ENCODE data around the gene PPP1R12B. TPM values are rescaled to one million over a fixed set of nuclear protein-coding genes. Genes with fewer than 3 reads are reported as not detected.
"Not testable (repeated sequence)": the region's sequence is repeated elsewhere in the genome, so short reads cannot be mapped to it uniquely, and the experiment has no call there.

Gene PPP1R12B
- total and polyA plus RNA-seq, 4 donors, result 6.0 to 122 (median 22.0) TPM

- H3K9ac ChIP-seq (ENCODE audit: insufficient read depth in 1 of 2, low read length in 2 of 2), result no peak overlapping the region
- no peak overlapping the region for H3K27ac ChIP-seq (ENCODE audit: low read depth in 1 of 2, low read length in 1 of 2)
- TF ChIP-seq CTCF (IDR thresholded peaks at IDR 0.05; ENCODE audit: control extremely low read depth, extremely low read depth), result no peak
- DNase-seq (no peak), ATAC-seq (ENCODE audit: insufficient read depth, low FRiP score) (no peak)
- H3K9me3 ChIP-seq (ENCODE audit: control insufficient read depth in 4 of 4, insufficient read depth in 3 of 4, low read length in 3 of 4), result no peaks in the 10 kb centered on the region
- no peaks in the 10 kb centered on the region for H3K27me3 ChIP-seq (ENCODE audit: control insufficient read depth in 3 of 3, insufficient read depth in 3 of 3, low read length in 2 of 3)
- 63 to 67% methylated on average over 4 of the region's 4 CpGs for WGBS, 2 donors
- no peak overlapping the region for H3K4me3 ChIP-seq
- peaks cover 0 to 6% (median 0%) of the 10 kb centered on the region in 5 donors for H3K4me1 ChIP-seq (ENCODE audit: control insufficient read depth in 5 of 5, insufficient read depth in 5 of 5, low read length in 5 of 5)
- H3K36me3 ChIP-seq (ENCODE audit: control insufficient read depth in 4 of 4, insufficient read depth in 4 of 4, low read length in 4 of 4), result no peaks in the 10 kb centered on the region
Observed at GRCh38 chr1:202365092-202365815, 16.8 kb downstream of the PPP1R12B start.

GRCh38 chr1:202367271-202367670, 18.8 kb downstream of the PPP1R12B start:
- DNase-seq (no peak), ATAC-seq (ENCODE audit: insufficient read depth, low FRiP score) (no peak)
- no peak overlapping the region for H3K27ac ChIP-seq (ENCODE audit: low read depth in 1 of 2, low read length in 1 of 2)
- TF ChIP-seq CTCF (IDR thresholded peaks at IDR 0.05; ENCODE audit: control extremely low read depth, extremely low read depth), result no peak
- H3K27me3 ChIP-seq (ENCODE audit: control insufficient read depth in 3 of 3, insufficient read depth in 3 of 3, low read length in 2 of 3), result no peaks in the 10 kb centered on the region
- 96 to 100% methylated on average over 1 of the region's 1 CpG for WGBS, 2 donors
- no peak overlapping the region for H3K9ac ChIP-seq (ENCODE audit: insufficient read depth in 1 of 2, low read length in 2 of 2)
- H3K4me3 ChIP-seq, result no peak overlapping the region
- peaks cover 0 to 5% (median 0%) of the 10 kb centered on the region in 5 donors for H3K4me1 ChIP-seq (ENCODE audit: control insufficient read depth in 5 of 5, insufficient read depth in 5 of 5, low read length in 5 of 5)
- H3K36me3 ChIP-seq (ENCODE audit: control insufficient read depth in 4 of 4, insufficient read depth in 4 of 4, low read length in 4 of 4), result no peaks in the 10 kb centered on the region
- H3K9me3 ChIP-seq (ENCODE audit: control insufficient read depth in 4 of 4, insufficient read depth in 3 of 4, low read length in 3 of 4), result no peaks in the 10 kb centered on the region

- not testable (repeated sequence) for H3K27ac ChIP-seq (ENCODE audit: low read depth in 1 of 2, low read length in 1 of 2); H3K9me3 ChIP-seq (ENCODE audit: control insufficient read depth in 4 of 4, insufficient read depth in 3 of 4, low read length in 3 of 4); DNase-seq; H3K9ac ChIP-seq (ENCODE audit: insufficient read depth in 1 of 2, low read length in 2 of 2); H3K4me1 ChIP-seq (ENCODE audit: control insufficient read depth in 5 of 5, insufficient read depth in 5 of 5, low read length in 5 of 5); H3K36me3 ChIP-seq (ENCODE audit: control insufficient read depth in 4 of 4, insufficient read depth in 4 of 4, low read length in 4 of 4); H3K4me3 ChIP-seq; ATAC-seq (ENCODE audit: insufficient read depth, low FRiP score); H3K27me3 ChIP-seq (ENCODE audit: control insufficient read depth in 3 of 3, insufficient read depth in 3 of 3, low read length in 2 of 3)
- 94 to 97% methylated on average over 4 of the region's 4 CpGs for WGBS, 2 donors
Observed at GRCh38 chr1:202370906-202371305, 22.4 kb downstream of the PPP1R12B start.

- Histone ChIP-seq H3K27ac (ENCODE audit: low read depth in 1 of 2, low read length in 1 of 2) (no peak overlapping the region), H3K4me3 (no peak overlapping the region), H3K9ac (ENCODE audit: insufficient read depth in 1 of 2, low read length in 2 of 2) (no peak overlapping the region), H3K9me3 (ENCODE audit: control insufficient read depth in 4 of 4, insufficient read depth in 3 of 4, low read length in 3 of 4) (no peaks in the 10 kb centered on the region), H3K36me3 (ENCODE audit: control insufficient read depth in 4 of 4, insufficient read depth in 4 of 4, low read length in 4 of 4) (no peaks in the 10 kb centered on the region), H3K27me3 (ENCODE audit: control insufficient read depth in 3 of 3, insufficient read depth in 3 of 3, low read length in 2 of 3) (no peaks in the 10 kb centered on the region), H3K4me1 (ENCODE audit: control insufficient read depth in 5 of 5, insufficient read depth in 5 of 5, low read length in 5 of 5) (peaks cover 0 to 3% (median 0%) of the 10 kb centered on the region in 5 donors)
- no peak for ATAC-seq (ENCODE audit: insufficient read depth, low FRiP score)
- no peak for DNase-seq
- no peak for TF ChIP-seq CTCF (IDR thresholded peaks at IDR 0.05; ENCODE audit: control extremely low read depth, extremely low read depth)
Observed at GRCh38 chr1:202374099-202374498, 25.6 kb downstream of the PPP1R12B start.

GRCh38 chr1:202375175-202375574, 26.7 kb downstream of the PPP1R12B start:
- not testable (repeated sequence) for H3K27ac ChIP-seq (ENCODE audit: low read depth in 1 of 2, low read length in 1 of 2); H3K27me3 ChIP-seq (ENCODE audit: control insufficient read depth in 3 of 3, insufficient read depth in 3 of 3, low read length in 2 of 3); H3K9ac ChIP-seq (ENCODE audit: insufficient read depth in 1 of 2, low read length in 2 of 2); H3K4me3 ChIP-seq; DNase-seq; H3K36me3 ChIP-seq (ENCODE audit: control insufficient read depth in 4 of 4, insufficient read depth in 4 of 4, low read length in 4 of 4); H3K9me3 ChIP-seq (ENCODE audit: control insufficient read depth in 4 of 4, insufficient read depth in 3 of 4, low read length in 3 of 4); ATAC-seq (ENCODE audit: insufficient read depth, low FRiP score); H3K4me1 ChIP-seq (ENCODE audit: control insufficient read depth in 5 of 5, insufficient read depth in 5 of 5, low read length in 5 of 5)
- 74 to 85% methylated on average over 3 of the region's 3 CpGs for WGBS, 2 donors
